Liver (tissue), 9 donors: ENCODE measurements around the gene RPL35. TPM values are rescaled to one million over a fixed set of nuclear protein-coding genes. Genes with fewer than 3 reads are reported as not detected.

Experiments
- DNase-seq: peaks from one replicate; pipeline ENCODE4 v3.0.0-alpha.2; 2017; ENCODE audit warnings: low spot score
- H3K27ac ChIP-seq, 2 donors: one replicate each; pipeline ENCODE4 v1.7.0; 2013; ENCODE audit warnings: inconsistent platforms in 2 of 2, low read length in 2 of 2, control low read depth in 1 of 2, low read depth in 1 of 2, mild to moderate bottlenecking in 1 of 2
- H3K27me3 ChIP-seq, 4 donors: one replicate each; pipeline versions ENCODE4 v1.6.1 to v1.7.0; 2013; ENCODE audit warnings: low read length in 3 of 4, inconsistent platforms in 1 of 4, mild to moderate bottlenecking in 1 of 4, moderate library complexity in 1 of 4; ENCODE audit not compliant: control insufficient read depth in 4 of 4, insufficient read depth in 4 of 4
- H3K36me3 ChIP-seq, 4 donors: one replicate each; pipeline versions ENCODE4 v1.6.1 to v1.7.0; 2013; ENCODE audit warnings: low read length in 3 of 4, mild to moderate bottlenecking in 3 of 4, low read depth in 1 of 4, moderate library complexity in 1 of 4; ENCODE audit not compliant: control insufficient read depth in 4 of 4, insufficient read depth in 3 of 4
- H3K4me1 ChIP-seq, 4 donors: one replicate each; pipeline versions ENCODE4 v1.6.1 to v1.7.0; 2013; ENCODE audit warnings: low read length in 3 of 4, mild to moderate bottlenecking in 3 of 4, moderate library complexity in 1 of 4; ENCODE audit not compliant: control insufficient read depth in 4 of 4, insufficient read depth in 4 of 4
- H3K4me3 ChIP-seq, 3 donors: one replicate each; pipeline versions ENCODE4 v1.6.1 to v1.7.0; 2013; ENCODE audit warnings: low read length in 3 of 3, control low read depth in 1 of 3, low read depth in 1 of 3, mild to moderate bottlenecking in 1 of 3
- H3K9ac ChIP-seq, 2 donors: one replicate each; pipeline ENCODE4 v1.7.0; 2013; ENCODE audit warnings: low read length in 2 of 2, mild to moderate bottlenecking in 2 of 2, moderate library complexity in 2 of 2, control low read depth in 1 of 2, low read depth in 1 of 2
- H3K9me3 ChIP-seq, 4 donors: one replicate each; pipeline versions ENCODE4 v1.6.1 to v1.7.0; 2013; ENCODE audit warnings: low read length in 3 of 4; ENCODE audit not compliant: control insufficient read depth in 4 of 4
- ATF3 ChIP-seq: IDR thresholded peaks from 2 replicates; pipeline ENCODE4 v1.6.1; 2016; ENCODE audit warnings: antibody characterized with exemption
- CTCF ChIP-seq: fragments of 150-350 bp; IDR thresholded peaks from 2 replicates; pipeline ENCODE4 v1.5.1; 2017; ENCODE audit warnings: improper control_type of control experiment, low read depth, low read length; ENCODE audit not compliant: missing input control
- EGR1 ChIP-seq, 2 donors: IDR thresholded peaks; 2 replicates each; pipeline ENCODE4 v1.6.1; 2016 to 2018; ENCODE audit warnings: antibody characterized with exemption in 2 of 2, low read depth in 2 of 2
- FOXA1 ChIP-seq: IDR thresholded peaks from 2 replicates; pipeline ENCODE4 v1.6.1; 2016; ENCODE audit warnings: antibody characterized with exemption
- FOXA2 ChIP-seq: IDR thresholded peaks from 2 replicates; pipeline ENCODE4 v1.6.1; 2016; ENCODE audit warnings: antibody characterized with exemption
- GABPA ChIP-seq, 2 donors: IDR thresholded peaks in 1 of 2; conservative IDR thresholded peaks in 1 of 2; 2 replicates each; pipeline ENCODE4 v1.6.1; 2016; ENCODE audit warnings: antibody characterized with exemption in 2 of 2, mild to moderate bottlenecking in 1 of 2, moderate library complexity in 1 of 2
- HNF4A ChIP-seq, 2 donors: conservative IDR thresholded peaks; 2 replicates each; pipeline ENCODE4 v1.6.1; 2016; ENCODE audit warnings: antibody characterized with exemption in 2 of 2, mild to moderate bottlenecking in 2 of 2
- HNF4G ChIP-seq: IDR thresholded peaks from 2 replicates; pipeline ENCODE4 v1.6.1; 2016; ENCODE audit warnings: antibody characterized with exemption
- JUND ChIP-seq, 2 donors: IDR thresholded peaks; 2 replicates each; pipeline ENCODE4 v1.6.1; 2016; ENCODE audit warnings: antibody characterized with exemption in 2 of 2
- MAX ChIP-seq: IDR thresholded peaks from 2 replicates; pipeline ENCODE4 v1.6.1; 2016; ENCODE audit warnings: antibody characterized with exemption
- NR2F2 ChIP-seq: IDR thresholded peaks from 2 replicates; pipeline ENCODE4 v1.6.1; 2016; ENCODE audit warnings: antibody characterized with exemption
- RAD21 ChIP-seq, 2 donors: IDR thresholded peaks; 2 replicates each; pipeline ENCODE4 v1.6.1; 2016; ENCODE audit warnings: antibody characterized with exemption in 2 of 2, mild to moderate bottlenecking in 2 of 2
- REST ChIP-seq: IDR thresholded peaks from 2 replicates; pipeline ENCODE4 v1.6.1; 2016; ENCODE audit warnings: antibody characterized with exemption, mild to moderate bottlenecking
- RXRA ChIP-seq, 2 donors: IDR thresholded peaks; 2 replicates each; pipeline ENCODE4 v1.6.1; 2017 to 2018; ENCODE audit warnings: antibody characterized with exemption in 2 of 2, mild to moderate bottlenecking in 1 of 2
- SP1 ChIP-seq: IDR thresholded peaks from 2 replicates; pipeline ENCODE4 v1.6.1; 2018; ENCODE audit warnings: antibody characterized with exemption, mild to moderate bottlenecking
- TAF1 ChIP-seq: conservative IDR thresholded peaks from 2 replicates; pipeline ENCODE4 v1.6.1; 2016; ENCODE audit warnings: antibody characterized with exemption, mild to moderate bottlenecking
- YY1 ChIP-seq: IDR thresholded peaks from 2 replicates; pipeline ENCODE4 v1.6.1; 2016; ENCODE audit warnings: antibody characterized with exemption, mild to moderate bottlenecking
- ZBTB33 ChIP-seq: IDR thresholded peaks from 2 replicates; pipeline ENCODE4 v1.6.1; 2016; ENCODE audit warnings: antibody characterized with exemption
- WGBS: extraction: QIAGEN DNeasy Blood & Tissue Kit; methylation state at CpG from one replicate; pipeline ENCODE4 v1.1.7; 2013; 5-methylcytosine and 5-hydroxymethylcytosine counted together
- polyA plus RNA-seq, 2 donors: library from polyadenylated mRNA; stranded (reverse) in 1 of 2; unstranded in 1 of 2; fragments of 200-250 nt in 1 of 2; fragments of >200 nt in 1 of 2; fragmentation: Nextera tagmentation in 1 of 2; extraction: Ambion mirVana in 1 of 2; gene quantifications; one replicate each; pipeline versions ENCODE4 v1.2.1 to v1.2.3, GENCODE V29; 2013 to 2015
- total RNA-seq, 2 donors: library from RNA; depleted of rRNA; stranded (reverse); fragments of >200 nt; gene quantifications; one replicate each; pipeline ENCODE4 v1.2.3, GENCODE V29; 2014
- donor health status: healthy.
- donor health status: healthy.
- donor health status: healthy.
- donor health status: healthy.
- donor health status: healthy.

Gene RPL35
- total and polyA plus RNA-seq, 4 donors = 623 to 1,101 (median 703) TPM

- H3K9ac ChIP-seq = peak overlapping the region in 1 of 2 donors; percentile 99
- WGBS = 62% methylated on average over 6 of the region's 6 CpGs
- peak overlapping the region; percentile 84 to 89 for H3K27ac ChIP-seq
- H3K4me3 ChIP-seq = peak overlapping the region in 2 of 3 donors; percentile 69 to 79
- peaks cover 4 to 36% (median 22%) of the 10 kb centered on the region in 4 donors for H3K4me1 ChIP-seq
- no peaks in the 10 kb centered on the region for H3K9me3 ChIP-seq
- H3K27me3 ChIP-seq = no peaks in the 10 kb centered on the region
- DNase-seq = no peak
- H3K36me3 ChIP-seq = peaks cover 7 to 18% (median 8%) of the 10 kb centered on the region in 4 donors
- TF ChIP-seq ZBTB33 = no peak
Measured at GRCh38 chr9:124870723-124871122, 9.0 kb upstream of the RPL35 start.

GRCh38 chr9:124869986-124870560, 8.3 kb upstream of the RPL35 start:
- Histone ChIP-seq H3K9me3 (no peaks in the 10 kb centered on the region), H3K4me1 (peaks cover 3 to 30% (median 18%) of the 10 kb centered on the region in 4 donors), H3K27ac (peak overlapping the region; percentile 84 to 89), H3K4me3 (peak overlapping the region; percentile 69 to 98 (median 79)), H3K36me3 (peaks cover 4 to 11% (median 5%) of the 10 kb centered on the region in 4 donors), H3K27me3 (no peaks in the 10 kb centered on the region), H3K9ac (peak overlapping the region; percentile 87 to 99)
- WGBS = 11% methylated on average over 12 of the region's 12 CpGs
- no peak for TF ChIP-seq FOXA2
- TF ChIP-seq RXRA (IDR thresholded peaks at IDR 0.05) = no peak
- TF ChIP-seq ZBTB33 = no peak
- no peak for TF ChIP-seq CTCF
- no peak for TF ChIP-seq TAF1
- TF ChIP-seq FOXA1 = no peak
- no peak for TF ChIP-seq YY1
- no peak for TF ChIP-seq MAX
- TF ChIP-seq ATF3 = no peak
- TF ChIP-seq EGR1 (IDR thresholded peaks at IDR 0.05; ENCODE audit: low read depth in 2 of 2) = no peak
- peak; percentile 4 to 6 for TF ChIP-seq RAD21 (IDR thresholded peaks at IDR 0.05)
- peak; percentile 25 for TF ChIP-seq SP1
- TF ChIP-seq GABPA (IDR thresholded peaks at IDR 0.05 in 1 of 2, conservative IDR thresholded peaks at IDR 0.05 in 1 of 2) = peak; percentile 47 to 80
- peak; percentile 29 for TF ChIP-seq REST
- no peak for TF ChIP-seq NR2F2
- no peak for TF ChIP-seq JUND (IDR thresholded peaks at IDR 0.05)
- TF ChIP-seq HNF4A (conservative IDR thresholded peaks at IDR 0.05) = no peak
- no peak for TF ChIP-seq HNF4G
- DNase-seq = no peak
